Measurements from ENCODE around the gene SORCS2. TPM values are rescaled to one million over a fixed set of nuclear protein-coding genes. Genes with fewer than 3 reads are reported as not detected.

The SORCS2 gene
- total RNA-seq, 4 donors from 2014 or later: 1.1 to 2.5 (median 2.0) TPM

DNA sequence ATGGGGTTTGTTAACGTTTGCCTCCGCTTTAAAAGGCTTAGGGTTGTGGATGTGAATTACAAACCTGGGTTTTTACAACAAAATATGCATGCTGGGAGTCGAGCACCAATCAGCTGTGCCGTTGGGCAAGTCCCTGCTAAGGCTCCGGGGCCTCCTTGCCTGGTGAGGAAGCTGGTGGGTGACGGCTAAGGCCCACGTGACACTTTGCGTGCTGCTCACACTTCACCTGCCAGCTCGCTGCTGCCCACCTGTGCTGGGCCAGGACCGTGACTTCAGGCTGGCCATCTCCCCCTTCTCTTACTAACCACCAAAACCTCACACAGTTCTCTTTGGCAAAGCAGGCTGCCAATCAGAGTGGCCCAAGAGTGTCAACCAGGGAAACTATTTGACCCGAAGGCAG lies 569.0 kb downstream of the SORCS2 start:
- Histone ChIP-seq H3K4me1 (peaks cover 0 to 22% (median 0%) of the 10 kb centered on the region in 3 donors), H3K27ac (no peak overlapping the region), H3K4me3 (no peak overlapping the region), H3K27me3 (no peaks in the 10 kb centered on the region), H3K9me3 (no peaks in the 10 kb centered on the region), H3K36me3 (peaks cover 0 to 65% (median 0%) of the 10 kb centered on the region in 3 donors)
- intact Hi-C loops (cut with DNase I): no loop called here
- no peak for TF ChIP-seq POLR2A (IDR thresholded peaks at IDR 0.05)
- TF ChIP-seq, protein P1, sequence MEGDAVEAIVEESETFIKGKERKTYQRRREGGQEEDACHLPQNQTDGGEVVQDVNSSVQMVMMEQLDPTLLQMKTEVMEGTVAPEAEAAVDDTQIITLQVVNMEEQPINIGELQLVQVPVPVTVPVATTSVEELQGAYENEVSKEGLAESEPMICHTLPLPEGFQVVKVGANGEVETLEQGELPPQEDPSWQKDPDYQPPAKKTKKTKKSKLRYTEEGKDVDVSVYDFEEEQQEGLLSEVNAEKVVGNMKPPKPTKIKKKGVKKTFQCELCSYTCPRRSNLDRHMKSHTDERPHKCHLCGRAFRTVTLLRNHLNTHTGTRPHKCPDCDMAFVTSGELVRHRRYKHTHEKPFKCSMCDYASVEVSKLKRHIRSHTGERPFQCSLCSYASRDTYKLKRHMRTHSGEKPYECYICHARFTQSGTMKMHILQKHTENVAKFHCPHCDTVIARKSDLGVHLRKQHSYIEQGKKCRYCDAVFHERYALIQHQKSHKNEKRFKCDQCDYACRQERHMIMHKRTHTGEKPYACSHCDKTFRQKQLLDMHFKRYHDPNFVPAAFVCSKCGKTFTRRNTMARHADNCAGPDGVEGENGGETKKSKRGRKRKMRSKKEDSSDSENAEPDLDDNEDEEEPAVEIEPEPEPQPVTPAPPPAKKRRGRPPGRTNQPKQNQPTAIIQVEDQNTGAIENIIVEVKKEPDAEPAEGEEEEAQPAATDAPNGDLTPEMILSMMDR (IDR thresholded peaks at IDR 0.05): no peak
- WGBS, 2 donors: 79 to 89% methylated on average over 7 to 10 of the region's 11 CpGs
- DNase-seq: no peak

DNA sequence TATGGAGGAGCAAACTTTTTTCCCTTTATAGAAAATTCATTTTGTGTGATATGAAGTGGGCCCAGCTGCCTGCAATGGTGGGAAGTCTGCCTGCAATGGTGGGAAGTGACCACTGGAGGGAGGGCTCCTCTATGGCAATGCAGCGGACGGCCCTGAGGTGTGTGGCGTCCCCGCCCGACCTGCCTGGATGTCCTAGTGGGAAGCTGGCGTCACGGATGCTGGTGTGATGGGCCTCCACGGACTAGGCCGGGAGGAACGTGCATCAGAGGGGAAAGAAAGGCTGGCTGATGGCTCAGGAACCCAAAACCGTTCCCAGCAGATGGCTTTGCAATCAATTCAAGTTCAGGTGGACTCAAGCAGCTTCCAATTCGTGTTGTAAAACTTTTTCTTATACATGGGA lies 569.4 kb downstream of the SORCS2 start:
- no peak for DNase-seq
- Histone ChIP-seq H3K36me3 (peaks cover 0 to 69% (median 0%) of the 10 kb centered on the region in 3 donors), H3K9me3 (no peaks in the 10 kb centered on the region), H3K4me3 (no peak overlapping the region), H3K27ac (peak overlapping the region in 3 of 4 donors; percentile 17 to 51 (median 51)), H3K4me1 (peaks cover 0 to 27% (median 0%) of the 10 kb centered on the region in 3 donors), H3K27me3 (no peaks in the 10 kb centered on the region)
- intact Hi-C loops (cut with DNase I): no loop called here
- 52 to 84% methylated on average over 2 to 5 of the region's 12 CpGs for WGBS, 2 donors
- no peak for TF ChIP-seq POLR2A (IDR thresholded peaks at IDR 0.05)
- TF ChIP-seq, protein P1 (IDR thresholded peaks at IDR 0.05): peak in 5 of 6 experiments; percentile 50 to 69 (median 64)

DNA sequence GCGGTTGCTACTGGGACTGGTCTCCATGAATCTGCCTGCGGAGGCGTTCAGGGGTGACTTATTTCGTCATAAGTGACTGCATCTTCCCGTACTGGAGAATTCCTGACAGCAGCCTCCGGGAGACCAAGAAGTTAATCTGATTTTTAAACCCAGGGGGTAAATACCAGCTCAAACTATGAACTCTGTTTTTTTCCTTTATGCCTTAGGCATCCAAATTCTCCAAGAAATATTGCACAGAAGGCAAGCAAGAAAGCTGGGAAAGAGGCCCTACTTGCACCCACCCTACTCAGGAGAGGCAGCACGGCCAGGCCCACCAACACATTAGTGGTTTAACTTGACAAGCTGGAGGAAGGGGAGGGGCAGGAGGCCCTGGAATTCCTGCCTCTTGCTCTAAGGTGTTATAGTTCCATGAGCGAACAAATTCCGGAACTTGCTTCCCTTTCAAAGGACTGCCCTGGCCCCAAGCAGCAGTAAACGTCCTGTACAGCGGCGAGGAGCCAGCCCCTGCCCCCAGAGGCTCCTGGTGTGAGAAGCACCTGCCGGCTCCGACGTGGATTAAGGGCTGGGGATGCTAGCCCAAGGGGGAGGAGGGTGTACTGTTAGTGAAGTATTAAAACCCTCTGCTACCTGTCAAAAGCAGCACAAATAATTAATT lies 570.2 kb downstream of the SORCS2 start:
- DNase-seq: no peak
- Histone ChIP-seq H3K4me3 (no peak overlapping the region), H3K4me1 (peaks cover 0 to 25% (median 0%) of the 10 kb centered on the region in 3 donors), H3K27me3 (no peaks in the 10 kb centered on the region), H3K9me3 (no peaks in the 10 kb centered on the region), H3K27ac (peak overlapping the region in 3 of 4 donors; percentile 31 to 51 (median 51)), H3K36me3 (peaks cover 0 to 77% (median 3%) of the 10 kb centered on the region in 3 donors)
- 79 to 88% methylated on average over 8 to 13 of the region's 15 CpGs for WGBS, 2 donors
- TF ChIP-seq POLR2A (IDR thresholded peaks at IDR 0.05): no peak
- TF ChIP-seq, protein P1 (IDR thresholded peaks at IDR 0.05): no peak
- intact Hi-C loops (cut with DNase I): no loop called here

DNA sequence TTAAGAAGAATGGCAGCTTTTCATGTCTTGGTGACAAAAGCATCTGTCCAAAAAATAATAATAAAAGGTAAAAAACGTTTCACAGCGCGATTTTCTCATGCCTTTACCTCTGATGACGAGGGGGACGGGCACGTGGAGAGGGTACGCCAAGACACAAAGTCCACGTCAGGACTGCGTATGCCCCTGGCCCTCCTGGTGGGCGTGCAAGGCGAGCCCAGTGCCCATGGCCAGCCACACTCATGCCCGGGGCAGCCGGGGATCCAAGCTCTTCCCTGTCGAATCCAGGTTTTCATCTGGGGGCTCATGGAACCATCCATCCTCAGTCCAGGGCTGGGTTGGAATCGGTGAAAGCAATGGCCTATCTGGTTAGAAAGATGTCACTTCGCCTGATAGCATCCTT lies 570.8 kb downstream of the SORCS2 start:
- no peak for TF ChIP-seq POLR2A (IDR thresholded peaks at IDR 0.05)
- TF ChIP-seq, protein P1 (IDR thresholded peaks at IDR 0.05): no peak
- Histone ChIP-seq H3K4me3 (no peak overlapping the region), H3K4me1 (peaks cover 0 to 19% (median 0%) of the 10 kb centered on the region in 3 donors), H3K27me3 (no peaks in the 10 kb centered on the region), H3K27ac (no peak overlapping the region), H3K36me3 (peaks cover 0 to 83% (median 6%) of the 10 kb centered on the region in 3 donors), H3K9me3 (no peaks in the 10 kb centered on the region)
- WGBS, 2 donors: 83 to 89% methylated on average over 15 to 16 of the region's 16 CpGs
- intact Hi-C loops (cut with DNase I): no loop called here
- DNase-seq: no peak

DNA sequence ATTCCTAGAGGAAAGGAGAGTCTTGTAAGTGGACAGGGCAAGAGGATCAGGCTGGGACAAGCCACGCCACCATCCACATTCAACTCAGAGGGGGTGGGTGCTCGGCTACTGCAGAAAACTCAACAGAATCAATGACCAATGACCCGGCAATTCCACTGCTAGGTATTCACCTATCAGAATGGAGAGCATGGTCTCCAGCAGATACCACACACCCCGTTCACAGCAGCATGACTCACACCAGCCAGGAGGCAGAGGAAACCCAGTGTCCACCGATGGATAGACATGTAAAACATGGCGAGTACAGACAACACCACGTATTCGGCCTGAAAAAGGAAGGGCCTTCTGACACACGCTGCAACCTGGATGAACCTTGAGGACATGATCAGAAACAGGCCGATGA lies 571.5 kb downstream of the SORCS2 start:
- no peak for TF ChIP-seq POLR2A (IDR thresholded peaks at IDR 0.05)
- TF ChIP-seq, protein P1 (IDR thresholded peaks at IDR 0.05): no peak
- DNase-seq: no peak
- Histone ChIP-seq H3K27me3 (no peaks in the 10 kb centered on the region), H3K9me3 (no peaks in the 10 kb centered on the region), H3K36me3 (peaks cover 0 to 90% (median 6%) of the 10 kb centered on the region in 3 donors), H3K4me3 (no peak overlapping the region), H3K27ac (no peak overlapping the region), H3K4me1 (peaks cover 0 to 13% (median 0%) of the 10 kb centered on the region in 3 donors)
- 59 to 69% methylated on average over 8 to 9 of the region's 10 CpGs for WGBS, 2 donors
- intact Hi-C loops (cut with DNase I): no loop called here

All from esophagus squamous epithelium (tissue), 5 donors.